Measurements from ENCODE around the gene GOLIM4.

The GOLIM4 gene

DNA sequence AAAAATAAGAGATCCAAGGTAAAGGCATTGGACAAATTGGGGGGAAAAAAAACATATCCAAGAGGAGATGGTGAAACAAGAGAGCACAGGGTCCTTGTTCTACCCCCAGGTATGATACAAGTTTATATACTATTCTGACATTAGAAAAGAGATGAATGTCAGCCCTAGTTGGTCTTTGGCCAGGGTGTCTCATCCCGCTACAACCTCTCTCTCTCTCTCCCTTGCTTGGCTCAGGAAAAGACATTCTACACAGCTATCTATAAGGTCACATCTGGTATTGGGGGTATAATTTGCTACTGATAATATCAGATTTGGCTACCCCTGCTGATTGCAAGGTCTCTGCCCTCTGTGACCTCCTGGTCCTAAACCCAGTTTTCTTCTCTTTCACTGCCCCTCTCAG, 117.2 kb downstream of the GOLIM4 start:
- DNase-seq = no peak

DNA sequence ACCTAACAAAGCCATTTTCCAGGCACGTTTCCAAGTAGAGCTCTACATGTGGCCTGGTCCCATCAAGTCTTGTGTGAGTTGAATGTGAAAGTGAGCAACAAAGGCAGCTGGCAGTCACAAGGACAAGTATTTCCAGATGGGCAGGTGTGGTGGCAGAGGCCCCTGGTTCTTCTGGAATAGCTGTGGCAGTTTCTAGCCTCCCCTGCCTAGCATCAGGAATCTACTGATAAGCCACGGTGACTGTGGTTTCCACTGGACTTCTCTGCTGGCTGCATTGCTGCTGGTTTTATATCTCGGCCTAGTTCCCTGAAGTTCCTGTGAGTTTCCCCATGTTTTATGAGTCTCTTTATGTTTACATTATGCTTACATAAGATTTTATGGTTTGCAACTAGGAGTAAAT, 117.7 kb downstream of the GOLIM4 start:
- no peak for DNase-seq

DNA sequence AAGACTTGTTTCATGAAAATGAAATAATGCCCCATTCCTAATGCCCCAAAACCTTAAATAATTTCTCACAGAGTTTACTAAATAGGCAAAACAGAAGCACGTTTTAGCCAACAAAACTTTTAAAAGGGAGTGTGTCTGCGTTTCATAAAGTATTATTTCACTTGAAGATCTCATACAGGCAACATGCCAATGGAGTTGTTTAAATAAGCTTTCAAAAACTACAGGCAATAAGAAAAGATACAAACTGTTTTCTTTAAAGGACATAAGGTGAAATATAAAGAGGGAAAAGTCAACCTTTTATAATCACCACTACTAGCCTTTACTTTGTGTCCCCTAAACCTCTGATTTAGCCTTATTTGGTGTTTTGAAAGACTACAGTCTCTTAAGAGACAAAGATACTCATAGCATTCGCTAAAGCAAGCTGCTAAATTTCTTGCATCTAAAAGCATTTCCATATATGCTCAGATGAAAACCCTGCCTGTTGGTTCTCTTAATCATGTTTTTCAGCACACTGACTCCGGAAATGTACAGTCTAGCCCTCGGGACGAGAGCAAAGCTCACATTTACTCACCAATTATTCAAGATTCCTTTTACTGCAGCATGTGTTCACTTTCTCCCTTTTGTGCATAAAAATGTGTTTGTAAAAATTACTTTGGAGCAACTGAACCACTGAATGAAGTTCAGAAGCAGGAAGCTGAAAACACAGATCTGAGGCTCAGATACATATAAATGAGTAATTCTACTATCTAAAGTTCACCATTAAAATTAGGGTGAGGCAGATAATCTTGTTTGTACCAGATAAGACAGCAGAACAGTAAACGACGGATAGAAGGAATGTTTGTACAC, 119.0 kb downstream of the GOLIM4 start:
- DNase-seq = no peak

DNA sequence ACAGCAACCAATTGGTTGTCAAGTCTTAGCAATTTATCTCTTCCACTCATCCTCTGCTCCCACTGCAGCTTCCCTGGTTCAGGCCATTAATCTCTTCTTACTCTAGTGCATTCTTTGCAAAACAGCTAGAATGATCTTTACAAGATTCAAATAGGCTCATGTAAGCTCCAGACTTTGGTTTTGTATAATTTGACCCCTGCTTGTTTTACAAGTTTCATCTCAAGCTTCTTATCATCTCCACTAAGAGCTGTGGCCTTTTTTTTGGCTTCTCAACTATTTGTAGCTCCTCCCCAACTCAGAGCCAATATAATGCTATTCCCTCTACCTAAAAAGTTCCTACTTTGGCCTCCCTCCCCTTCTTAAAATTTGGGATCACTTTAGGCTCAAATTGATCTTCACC, 121.8 kb downstream of the GOLIM4 start:
- no peak for DNase-seq

DNA sequence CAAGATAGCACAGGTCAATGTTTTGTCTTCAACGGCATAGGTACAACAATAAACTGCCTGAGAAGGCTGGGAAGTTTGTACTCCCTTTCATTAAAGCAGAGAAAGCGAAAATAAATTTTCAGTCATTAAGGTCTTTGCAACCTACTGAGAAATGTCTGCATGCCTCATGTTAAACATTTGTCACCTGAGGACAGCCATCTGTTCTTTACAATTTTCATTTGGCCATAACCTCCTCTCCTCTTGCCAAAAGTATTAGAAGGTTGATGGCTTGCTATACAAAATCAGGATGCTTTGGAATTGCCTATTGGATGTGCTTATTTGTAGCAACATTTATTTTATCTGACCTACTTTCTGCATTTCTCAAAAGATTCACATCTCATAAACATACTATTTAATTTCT, 122.7 kb downstream of the GOLIM4 start:
- DNase-seq = no peak

DNA sequence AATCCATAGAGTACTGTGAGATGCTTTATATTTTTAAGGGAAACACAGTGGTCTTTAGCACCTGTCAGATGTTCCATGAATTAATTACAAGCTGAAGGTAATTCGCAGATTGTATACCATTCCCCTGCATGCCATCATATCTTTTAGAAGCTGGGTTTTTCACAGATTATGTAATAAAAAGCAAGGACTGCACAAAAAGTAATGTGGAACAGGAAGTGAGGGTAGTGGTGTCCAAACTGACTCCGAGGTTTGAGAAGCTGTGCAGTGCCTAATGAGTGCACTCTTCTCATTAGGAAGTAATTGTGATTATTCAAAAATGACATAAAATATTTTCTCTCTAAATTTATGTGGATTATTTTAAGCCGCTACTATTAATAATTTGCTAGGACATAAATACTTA, 123.2 kb downstream of the GOLIM4 start:
- no peak for DNase-seq

DNA sequence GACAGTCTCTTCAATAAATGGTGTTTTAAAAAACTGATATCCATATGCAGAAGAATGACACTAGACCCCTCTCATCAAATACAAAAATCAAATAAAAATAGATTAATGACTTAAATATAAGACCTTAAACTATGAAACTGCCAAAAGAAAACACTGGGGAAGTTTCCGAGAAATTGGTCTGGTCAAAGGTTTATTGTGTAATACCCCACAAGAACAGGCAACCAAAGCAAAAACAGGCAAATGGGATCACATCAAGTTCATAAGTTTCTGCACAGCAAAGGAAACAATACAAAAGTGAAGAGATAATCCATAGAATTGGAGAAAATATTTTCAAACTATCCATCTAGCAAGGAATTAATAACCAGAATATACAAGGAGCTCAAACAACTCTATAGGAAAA, 126.2 kb downstream of the GOLIM4 start:
- DNase-seq = no peak

DNA sequence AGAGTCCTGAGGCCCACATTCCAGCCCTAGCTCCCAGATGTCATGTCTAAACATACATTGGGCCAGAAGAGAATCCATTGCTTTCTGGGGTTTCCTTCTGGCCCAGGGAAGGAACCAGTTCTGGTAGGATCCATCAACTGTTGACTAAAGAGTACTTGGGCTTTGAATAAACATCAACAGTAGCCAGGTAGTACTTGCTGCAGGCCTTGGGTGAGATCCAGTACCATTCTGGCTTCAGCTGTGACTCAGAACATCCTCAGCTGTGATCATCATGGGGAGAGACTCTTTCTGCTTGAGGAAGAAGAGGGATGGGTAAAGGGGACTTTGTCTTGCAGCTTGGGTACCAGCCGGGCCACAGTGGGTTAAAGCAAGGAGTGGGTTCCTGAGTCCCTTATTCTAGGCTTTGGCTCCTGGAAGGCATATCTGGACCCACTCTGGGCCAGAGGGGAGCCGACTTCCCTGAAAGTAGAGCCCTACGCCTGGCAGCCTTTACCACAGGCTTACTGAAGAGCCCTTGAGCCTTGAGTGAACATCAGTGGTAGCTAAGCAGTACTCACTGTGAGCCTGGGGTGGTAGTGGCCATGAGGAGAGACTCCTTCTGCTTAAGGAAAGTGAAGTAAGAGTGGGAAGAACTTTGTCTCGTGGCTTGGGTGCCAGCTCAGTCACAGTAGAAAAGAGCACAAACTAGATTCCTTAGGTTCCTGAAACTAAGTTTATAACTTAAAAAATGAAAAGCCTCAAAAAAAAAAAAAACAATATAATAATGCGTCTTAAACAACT, 128.3 kb downstream of the GOLIM4 start:
- no peak for DNase-seq

All from activated CD8-positive, alpha-beta memory T cell treated with anti-CD3 and anti-CD28 coated beads, Interleukin-2, amount 50 U/mL, for 4 hours (primary cell).